DOHH2 (cell line): ENCODE measurements around the gene KIF3C.
"Not testable (repeated sequence)": the region's sequence is repeated elsewhere in the genome, so short reads cannot be mapped to it uniquely, and the experiment has no call there.

ENCODE experiments used
- H3F3A ChIP-seq: fragments of 200-600 bp; sonication (generic), shearing (Covaris generic); 2 replicates; pipeline ENCODE4 v1.6.0; 2016; ENCODE audit warnings: antibody characterized with exemption, mild to moderate bottlenecking; ENCODE audit not compliant: control insufficient read depth, insufficient read depth
- H3K27ac ChIP-seq: fragments of 200-600 bp; sonication (generic); 2 replicates; pipeline ENCODE4 v1.5.1; 2014; ENCODE audit warnings: low read depth, mild to moderate bottlenecking, low read length, moderate library complexity
- H3K27me3 ChIP-seq: fragments of 200-600 bp; sonication (generic); 2 replicates; pipeline ENCODE4 v1.6.1; 2014; ENCODE audit warnings: mild to moderate bottlenecking, low read length, mixed read lengths; ENCODE audit not compliant: control insufficient read depth
- H3K36me3 ChIP-seq: fragments of 200-600 bp; sonication (generic); 2 replicates; pipeline ENCODE4 v1.6.1; 2014; ENCODE audit warnings: mild to moderate bottlenecking, low read length, moderate library complexity, mixed read lengths; ENCODE audit not compliant: control insufficient read depth
- H3K4me1 ChIP-seq: fragments of 200-600 bp; sonication (generic); 2 replicates; pipeline ENCODE4 v1.6.1; 2014; ENCODE audit warnings: mild to moderate bottlenecking, low read length, mixed read lengths; ENCODE audit not compliant: control insufficient read depth
- H3K4me2 ChIP-seq: fragments of 200-600 bp; sonication (generic); 2 replicates; pipeline ENCODE4 v1.6.0; 2014; ENCODE audit warnings: mild to moderate bottlenecking, low read length, moderate library complexity
- H3K4me3 ChIP-seq: fragments of 200-600 bp; sonication (generic); 2 replicates; pipeline ENCODE4 v1.5.1; 2014; ENCODE audit warnings: mild to moderate bottlenecking, low read length, mixed read lengths
- H3K79me2 ChIP-seq: fragments of 200-600 bp; sonication (generic); 2 replicates; pipeline ENCODE4 v1.6.1; 2014; ENCODE audit warnings: mild to moderate bottlenecking, low read length, mixed read lengths; ENCODE audit not compliant: control insufficient read depth
- H3K9me2 ChIP-seq: fragments of 200-600 bp; sonication (generic); replicated peaks from 2 replicates; pipeline ENCODE4 v1.6.1; 2014; ENCODE audit warnings: mild to moderate bottlenecking, low read length, mixed read lengths; ENCODE audit not compliant: control insufficient read depth
- H3K9me3 ChIP-seq: fragments of 200-600 bp; sonication (generic); 2 replicates; pipeline ENCODE4 v1.6.1; 2014; ENCODE audit warnings: antibody characterized with exemption, low read length, mixed read lengths; ENCODE audit not compliant: control insufficient read depth, insufficient read depth
- H4K20me1 ChIP-seq: fragments of 200-600 bp; sonication (generic); 2 replicates; pipeline ENCODE4 v1.6.0; 2014; ENCODE audit warnings: low read depth, mild to moderate bottlenecking, antibody characterized with exemption, low read length, moderate library complexity; ENCODE audit not compliant: control insufficient read depth, insufficient read depth
- EZH2phosphoT487 ChIP-seq: fragments of 200-600 bp; sonication (generic); IDR thresholded peaks from 2 replicates; pipeline ENCODE4 v1.6.1; 2017; ENCODE audit warnings: borderline replicate concordance, mild to moderate bottlenecking, antibody characterized with exemption, low read length, moderate library complexity, mixed read lengths
- TF ChIP-seq, protein P1 (sequence below): fragments of 200-600 bp; sonication (generic); IDR thresholded peaks from one replicate; pipeline ENCODE4 v1.5.1; 2014; ENCODE audit warnings: antibody characterized with exemption, mild to moderate bottlenecking, low read depth, low read length; ENCODE audit not compliant: poor library complexity, severe bottlenecking

KIF3C gene

DNA sequence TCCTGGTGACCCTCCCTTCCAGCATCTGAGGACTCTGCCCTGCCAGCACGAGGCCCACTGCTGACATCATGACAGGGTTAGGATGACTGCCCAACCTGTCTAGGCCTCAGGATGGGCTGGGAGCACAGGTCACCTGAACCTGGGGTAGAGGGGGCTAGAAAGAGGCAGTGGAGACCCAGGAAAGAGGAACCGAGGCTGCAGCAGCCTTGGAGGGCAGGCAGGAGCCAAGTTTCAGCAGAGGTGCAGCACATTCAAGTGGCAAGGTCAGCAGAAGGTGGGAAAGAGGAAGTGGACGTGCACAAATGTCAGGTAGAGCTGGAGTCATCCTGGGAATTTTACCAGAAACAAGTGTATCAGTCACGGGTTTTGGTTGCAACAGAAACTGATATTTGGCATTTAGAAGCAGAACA is 37.9 kb upstream of the KIF3C start:
- Histone ChIP-seq H3F3A (no peaks in the 10 kb centered on the region), H3K9me3 (no peaks in the 10 kb centered on the region), H3K4me1 (no peaks in the 10 kb centered on the region), H4K20me1 (no peaks in the 10 kb centered on the region), H3K4me3 (no peak overlapping the region), H3K9me2 (no peaks in the 10 kb centered on the region), H3K4me2 (no peak overlapping the region), H3K36me3 (no peaks in the 10 kb centered on the region), H3K27me3 (peaks cover 2% of the 10 kb centered on the region; the same call in 1 of the 2 replicates), H3K79me2 (no peaks in the 10 kb centered on the region), H3K27ac (no peak overlapping the region)
- TF ChIP-seq, protein P1, sequence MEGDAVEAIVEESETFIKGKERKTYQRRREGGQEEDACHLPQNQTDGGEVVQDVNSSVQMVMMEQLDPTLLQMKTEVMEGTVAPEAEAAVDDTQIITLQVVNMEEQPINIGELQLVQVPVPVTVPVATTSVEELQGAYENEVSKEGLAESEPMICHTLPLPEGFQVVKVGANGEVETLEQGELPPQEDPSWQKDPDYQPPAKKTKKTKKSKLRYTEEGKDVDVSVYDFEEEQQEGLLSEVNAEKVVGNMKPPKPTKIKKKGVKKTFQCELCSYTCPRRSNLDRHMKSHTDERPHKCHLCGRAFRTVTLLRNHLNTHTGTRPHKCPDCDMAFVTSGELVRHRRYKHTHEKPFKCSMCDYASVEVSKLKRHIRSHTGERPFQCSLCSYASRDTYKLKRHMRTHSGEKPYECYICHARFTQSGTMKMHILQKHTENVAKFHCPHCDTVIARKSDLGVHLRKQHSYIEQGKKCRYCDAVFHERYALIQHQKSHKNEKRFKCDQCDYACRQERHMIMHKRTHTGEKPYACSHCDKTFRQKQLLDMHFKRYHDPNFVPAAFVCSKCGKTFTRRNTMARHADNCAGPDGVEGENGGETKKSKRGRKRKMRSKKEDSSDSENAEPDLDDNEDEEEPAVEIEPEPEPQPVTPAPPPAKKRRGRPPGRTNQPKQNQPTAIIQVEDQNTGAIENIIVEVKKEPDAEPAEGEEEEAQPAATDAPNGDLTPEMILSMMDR: no peak
- TF ChIP-seq EZH2phosphoT487: no peak

DNA sequence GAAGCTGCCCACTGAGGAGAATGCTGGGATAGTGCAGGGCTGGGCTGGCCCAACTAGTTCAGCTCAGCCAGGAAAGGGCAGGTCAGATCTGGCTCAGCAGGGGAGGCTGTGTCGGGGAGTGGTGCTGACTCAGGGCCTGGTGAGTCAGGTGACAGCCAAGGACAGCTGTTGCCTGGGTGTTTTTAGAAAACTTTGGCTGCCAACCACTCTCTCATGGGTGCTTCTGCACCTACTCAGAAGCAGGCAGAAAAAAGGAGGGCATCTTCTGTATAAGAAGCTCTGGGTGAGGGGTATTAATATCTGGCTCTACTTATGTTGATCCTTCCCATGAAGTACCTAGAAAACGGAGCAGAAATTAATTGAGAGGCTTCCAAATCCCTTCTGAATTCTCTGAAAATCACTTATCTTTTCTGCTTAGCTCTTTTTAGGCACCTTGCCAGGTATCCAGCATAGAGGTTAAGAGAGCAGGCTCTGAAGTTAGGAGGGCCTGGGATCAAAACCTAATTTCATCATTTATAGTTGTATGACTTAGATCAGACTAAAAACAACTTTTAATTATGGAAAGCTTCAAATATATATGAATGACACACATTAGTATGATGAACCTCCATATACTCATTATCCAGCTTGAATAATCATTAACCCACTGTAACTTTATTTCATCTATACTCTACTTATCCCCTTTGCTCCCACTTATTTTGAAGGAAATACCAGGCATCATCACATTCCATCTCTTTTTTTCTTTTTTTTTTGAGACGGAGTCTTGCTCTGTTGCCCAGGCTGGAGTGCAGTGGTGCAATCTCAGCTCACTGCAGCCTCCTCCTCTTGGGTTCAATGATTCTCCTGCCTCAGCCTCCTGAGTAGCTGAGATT is 36.1 kb upstream of the KIF3C start:
- no peak overlapping the region for H3K27ac ChIP-seq
- no peaks in the 10 kb centered on the region for H3K9me2 ChIP-seq
- no peak overlapping the region for H3K4me2 ChIP-seq
- H4K20me1 ChIP-seq: no peaks in the 10 kb centered on the region
- no peaks in the 10 kb centered on the region for H3K4me1 ChIP-seq
- no peaks in the 10 kb centered on the region for H3K79me2 ChIP-seq
- no peaks in the 10 kb centered on the region for H3F3A ChIP-seq
- no peak overlapping the region for H3K4me3 ChIP-seq
- H3K27me3 ChIP-seq: peaks cover 2% of the 10 kb centered on the region; the same call in 1 of the 2 replicates
- no peak for TF ChIP-seq EZH2phosphoT487
- TF ChIP-seq, protein P1: no peak
- H3K36me3 ChIP-seq: no peaks in the 10 kb centered on the region
- H3K9me3 ChIP-seq: no peaks in the 10 kb centered on the region

DNA sequence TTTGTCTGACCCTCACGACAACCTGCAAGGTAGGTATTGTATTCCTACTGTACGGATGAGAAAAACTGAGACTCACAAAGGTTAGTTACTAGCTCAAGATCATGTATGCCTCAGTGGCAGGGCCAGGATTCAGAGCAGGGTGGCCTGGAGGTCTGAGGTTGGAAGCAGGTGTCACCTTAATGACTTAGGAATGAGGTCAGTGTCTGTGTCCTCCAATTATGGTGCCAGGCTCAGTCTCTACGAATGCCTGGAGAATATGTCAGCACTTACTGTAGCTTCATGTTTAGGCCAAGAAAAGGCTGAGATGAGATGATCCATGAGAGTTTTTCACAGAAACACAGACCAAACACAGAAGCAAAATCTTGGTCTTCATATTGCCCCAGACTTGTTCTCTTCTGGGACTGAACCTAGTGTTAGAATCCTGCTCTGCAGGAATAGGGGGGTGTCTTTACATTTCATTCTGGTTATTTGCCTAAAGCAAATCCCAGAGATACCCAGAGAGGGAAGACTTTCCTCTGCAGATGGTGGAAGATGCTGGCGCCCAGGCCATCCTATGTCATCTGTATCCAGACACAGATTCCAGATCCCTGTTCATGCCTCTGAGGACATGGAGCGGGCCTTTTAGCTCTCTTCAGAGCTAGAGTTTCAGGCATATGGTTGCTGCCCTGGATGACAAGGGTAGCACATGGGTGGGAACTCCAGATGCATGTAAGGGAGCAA is 35.3 kb upstream of the KIF3C start:
- TF ChIP-seq, protein P1: no peak
- no peak for TF ChIP-seq EZH2phosphoT487
- no peaks in the 10 kb centered on the region for H3K79me2 ChIP-seq
- H3F3A ChIP-seq: no peaks in the 10 kb centered on the region
- no peaks in the 10 kb centered on the region for H3K36me3 ChIP-seq
- no peaks in the 10 kb centered on the region for H3K4me1 ChIP-seq
- H4K20me1 ChIP-seq: no peaks in the 10 kb centered on the region
- no peak overlapping the region for H3K27ac ChIP-seq
- H3K4me3 ChIP-seq: no peak overlapping the region
- H3K27me3 ChIP-seq: peaks cover 2% of the 10 kb centered on the region; the same call in 1 of the 2 replicates
- H3K4me2 ChIP-seq: no peak overlapping the region
- no peaks in the 10 kb centered on the region for H3K9me3 ChIP-seq
- H3K9me2 ChIP-seq: no peaks in the 10 kb centered on the region

DNA sequence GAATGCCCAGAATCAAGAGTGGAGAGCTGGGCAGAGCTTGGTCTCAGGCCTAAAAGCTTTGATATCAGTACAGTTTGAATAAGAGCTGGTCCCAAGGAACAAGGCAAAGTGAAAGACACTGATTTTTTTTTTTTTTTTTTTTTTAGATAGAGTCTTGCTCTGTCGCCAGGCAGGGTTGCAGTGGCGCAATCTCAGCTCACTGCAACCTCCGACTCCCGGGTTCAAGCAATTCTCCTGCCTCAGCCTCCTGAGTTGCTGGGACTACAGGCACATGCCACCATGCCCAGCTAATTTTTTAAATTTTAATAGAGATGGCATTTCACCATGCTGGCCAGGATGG is 34.4 kb upstream of the KIF3C start:
- H3K9me3 ChIP-seq, H3F3A ChIP-seq, H3K36me3 ChIP-seq, H3K27me3 ChIP-seq, H3K4me2 ChIP-seq, H3K27ac ChIP-seq, H4K20me1 ChIP-seq, H3K9me2 ChIP-seq, H3K79me2 ChIP-seq, H3K4me1 ChIP-seq, H3K4me3 ChIP-seq: not testable (repeated sequence)
